Endometrial microvascular endothelial cells (primary cell): ENCODE measurements around the gene ANKRD55. TPM values are rescaled to one million over a fixed set of nuclear protein-coding genes. Genes with fewer than 3 reads are reported as not detected.
"Not testable (repeated sequence)": the region's sequence is repeated elsewhere in the genome, so short reads cannot be mapped to it uniquely, and the experiment has no call there.

Source experiments
- in situ Hi-C: cut with HindIII; loops from 2 replicates; pipeline ENCODE4 v1.10.0; 2017; ENCODE audit warnings: low sequenced_read_pairs, low pct_unique_long_range_greater_than_20kb; ENCODE audit errors: inconsistent ontology term
- total RNA-seq: library from RNA; depleted of rRNA; stranded (reverse); fragments of >200 nt; gene quantifications from one replicate; pipeline ENCODE4 v1.2.3, GENCODE V29; 2015; ENCODE audit errors: inconsistent ontology term

ANKRD55 gene
- total RNA-seq, 1 donor from 2014 or later: 0.84 TPM

DNA sequence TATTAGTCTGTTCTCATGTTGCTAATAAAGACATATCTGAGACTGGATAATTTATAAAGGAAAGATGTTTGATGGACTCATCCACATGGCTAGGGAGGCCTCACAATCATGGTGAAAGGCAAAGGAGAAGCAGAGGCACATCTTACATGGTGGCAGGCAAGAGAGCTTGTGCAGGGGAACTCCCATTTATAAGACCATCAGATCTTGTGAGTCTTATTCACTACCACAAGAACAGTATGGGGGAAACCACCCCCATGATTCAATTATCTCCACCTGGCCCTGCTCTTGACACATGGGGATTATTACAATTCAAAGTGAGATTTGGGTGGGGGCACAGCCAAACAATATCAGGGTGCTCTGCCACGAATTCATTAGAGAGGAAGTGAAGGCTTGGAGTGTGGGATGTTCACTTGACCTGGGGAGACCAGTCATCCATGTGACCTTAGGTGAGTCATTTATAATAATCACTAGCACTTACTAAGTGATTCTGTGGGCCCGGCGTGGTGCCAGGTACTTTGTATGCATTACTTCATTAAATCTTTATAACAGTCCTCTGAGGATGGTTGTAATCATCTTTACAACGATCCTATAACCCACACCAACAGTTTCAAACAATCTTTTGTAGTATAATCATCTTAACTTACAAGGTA is 19.1 kb downstream of the ANKRD55 start:
- in situ Hi-C loops: not testable (repeated sequence)

GRCh38 chr5:56212130-56212879 is 20.8 kb downstream of the ANKRD55 start:
- in situ Hi-C loops: no loop called here

- in situ Hi-C loops: no loop called here
Observed at GRCh38 chr5:56211298-56211865, 21.7 kb downstream of the ANKRD55 start.

GRCh38 chr5:56208681-56209080 is 24.4 kb downstream of the ANKRD55 start:
- in situ Hi-C loops: no loop called here

DNA sequence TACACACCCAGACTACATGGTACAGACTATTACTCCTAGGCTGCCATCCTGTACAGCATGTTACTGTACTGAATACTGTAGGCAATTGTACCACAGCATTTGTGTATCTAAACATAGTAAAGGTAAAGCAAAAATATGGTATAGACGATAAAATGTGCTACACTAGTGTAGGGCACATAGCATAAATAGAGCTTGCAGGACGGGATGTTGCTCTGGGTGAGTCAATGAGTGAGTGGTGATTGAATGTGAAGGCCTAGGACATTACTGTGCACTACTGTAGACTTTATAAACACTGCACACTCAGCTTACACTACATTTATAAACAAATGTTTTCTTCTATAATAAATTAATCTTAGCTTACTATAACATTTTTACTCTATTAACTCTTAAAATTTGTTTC is 25.6 kb downstream of the ANKRD55 start:
- in situ Hi-C loops: no loop called here

DNA sequence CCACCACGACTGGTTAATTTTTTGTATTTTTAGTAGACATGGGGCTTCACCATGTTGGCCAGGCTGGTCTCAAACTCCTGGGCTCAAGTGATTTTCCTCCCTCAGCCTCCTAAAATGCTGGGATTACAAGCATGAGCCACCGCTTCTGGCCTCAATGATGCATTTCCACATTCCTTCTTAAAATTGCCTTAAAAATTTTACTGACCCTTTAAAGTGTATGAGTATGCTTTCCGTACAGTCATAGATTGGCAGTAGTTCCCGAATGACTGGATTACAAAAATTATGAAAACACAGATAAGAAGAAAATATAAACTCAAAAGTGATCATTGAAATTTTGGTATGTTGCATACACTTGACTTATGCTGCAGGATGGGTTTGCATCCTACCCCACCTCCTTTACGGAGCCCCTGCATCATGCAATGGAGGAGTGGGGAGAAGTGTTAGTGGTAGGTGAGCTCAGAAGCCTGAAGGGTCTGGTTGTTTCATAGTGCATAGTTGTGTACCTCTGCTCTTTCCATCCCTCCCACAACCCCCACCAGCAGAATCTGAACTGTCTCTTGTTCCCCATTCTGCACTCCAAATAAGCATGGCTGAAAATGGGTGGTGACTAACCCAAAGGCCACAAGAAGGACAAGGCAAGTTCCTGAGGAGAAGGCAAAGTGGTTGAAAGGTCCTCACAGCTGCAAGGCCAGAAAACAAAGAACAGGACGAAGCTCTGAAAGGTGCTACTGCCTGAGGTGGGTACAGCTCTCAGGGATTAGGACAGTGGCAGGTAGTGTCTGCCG is 26.8 kb downstream of the ANKRD55 start:
- in situ Hi-C loops: no loop called here

DNA sequence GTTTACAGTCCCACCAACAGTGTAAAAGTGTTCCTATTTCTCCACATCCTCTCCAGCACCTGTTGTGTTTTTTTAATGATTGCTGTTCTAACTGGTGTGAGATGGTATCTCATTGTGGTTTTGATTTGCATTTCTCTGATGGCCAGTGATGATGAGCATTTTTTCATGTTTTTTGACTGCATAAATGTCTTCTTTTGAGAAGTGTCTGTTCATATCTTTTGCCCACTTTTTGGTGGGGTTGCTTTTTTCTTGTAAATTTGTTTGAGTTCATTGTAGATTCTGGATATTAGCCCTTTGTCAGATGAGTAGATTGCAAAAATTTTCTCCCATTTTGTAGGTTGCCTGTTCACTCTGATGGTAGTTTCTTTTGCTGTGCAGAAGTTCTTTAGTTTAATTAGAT is 29.2 kb downstream of the ANKRD55 start:
- in situ Hi-C loops: not testable (repeated sequence)

- in situ Hi-C loops: no loop called here
Observed at GRCh38 chr5:56202483-56202882, 30.6 kb downstream of the ANKRD55 start.

DNA sequence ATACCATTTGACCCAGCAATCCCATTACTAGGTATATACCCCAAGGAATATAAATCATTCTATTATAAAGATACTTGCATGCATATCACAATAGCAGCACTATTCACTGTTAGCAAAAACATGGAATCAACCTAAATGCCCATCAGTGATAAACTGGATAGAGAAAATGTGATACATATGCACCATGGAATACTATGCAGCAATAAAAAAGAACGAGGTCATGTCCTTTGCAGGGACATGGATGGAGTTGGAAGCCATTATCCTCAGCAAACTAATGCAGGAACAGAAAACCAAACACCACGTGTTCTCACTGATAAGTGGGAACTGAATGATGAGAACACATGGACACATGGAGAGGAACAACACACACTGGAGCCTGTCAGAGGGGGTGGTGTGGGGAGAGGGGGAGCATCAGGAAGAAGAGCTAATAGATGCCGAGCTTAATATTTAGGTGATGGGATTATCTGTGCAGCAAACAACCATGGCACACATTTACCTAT is 31.3 kb downstream of the ANKRD55 start:
- in situ Hi-C loops: not testable (repeated sequence)

- in situ Hi-C loops: no loop called here
Observed at GRCh38 chr5:56200971-56201666, 32.0 kb downstream of the ANKRD55 start.

DNA sequence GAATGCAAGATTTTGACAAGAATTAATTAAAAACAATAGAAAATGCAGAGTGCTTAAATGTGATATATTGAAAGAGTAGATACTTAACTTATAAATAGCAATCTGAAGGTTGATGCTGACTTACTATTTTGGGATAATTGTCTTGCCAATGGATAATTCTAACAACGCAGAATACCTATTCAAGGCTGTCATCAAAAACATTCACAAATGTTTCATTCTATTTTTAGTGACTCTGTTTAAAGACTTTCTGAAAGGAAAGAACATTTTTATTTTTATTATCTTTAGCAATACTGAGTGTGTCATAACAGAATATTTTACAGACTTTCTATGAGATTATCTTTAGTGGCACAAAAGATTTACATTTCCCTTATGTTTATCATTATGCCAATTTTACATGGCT is 38.1 kb downstream of the ANKRD55 start:
- in situ Hi-C loops: no loop called here

- in situ Hi-C loops: no loop called here
Observed at GRCh38 chr5:56192246-56192645, 40.9 kb downstream of the ANKRD55 start.

DNA sequence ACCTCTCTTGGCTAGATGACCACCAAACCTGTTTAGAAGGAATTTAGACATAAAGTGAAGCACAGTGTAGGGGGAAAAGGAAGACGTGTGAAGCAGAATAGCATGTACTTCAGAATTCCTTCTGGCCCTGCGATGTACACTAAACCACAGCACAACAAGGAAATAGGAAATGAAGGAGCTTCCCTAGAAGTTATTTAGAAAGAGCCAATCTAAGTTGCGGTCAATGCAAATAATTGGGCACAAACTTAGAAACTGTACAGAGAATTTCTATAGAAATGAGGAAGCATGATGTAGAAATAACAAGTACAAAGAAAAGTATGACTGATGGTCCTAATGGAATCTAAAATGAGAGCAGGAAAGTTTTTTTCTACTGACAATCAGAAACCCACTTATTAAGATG is 41.5 kb downstream of the ANKRD55 start:
- in situ Hi-C loops: no loop called here

- in situ Hi-C loops: no loop called here
Observed at GRCh38 chr5:56190497-56190896, 42.6 kb downstream of the ANKRD55 start.

DNA sequence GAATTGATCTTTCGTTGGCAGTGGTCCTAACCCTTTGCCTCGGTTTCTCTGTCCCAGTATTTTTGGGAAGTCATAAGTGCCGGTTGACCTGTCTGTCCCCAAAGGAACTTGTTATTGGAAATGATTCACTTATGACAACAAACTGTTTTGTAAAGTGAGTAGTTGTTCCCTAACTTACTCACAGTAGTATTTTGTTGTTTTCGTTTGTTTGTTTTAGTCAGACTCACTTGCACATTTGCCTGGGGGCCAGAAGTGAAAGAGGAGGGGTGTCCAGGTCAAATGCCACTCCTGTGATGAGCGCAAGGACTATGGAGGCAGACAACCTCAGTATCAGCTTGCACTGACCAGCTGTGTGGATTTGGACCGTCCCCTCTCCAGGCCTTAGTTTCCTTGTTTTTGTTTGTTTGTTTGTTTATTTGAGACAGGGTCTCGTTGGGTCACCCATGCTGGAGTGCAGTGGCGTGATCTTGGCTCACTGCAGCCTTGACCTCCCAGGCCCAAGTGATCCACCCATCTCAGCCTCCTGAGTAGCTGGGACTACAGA is 47.3 kb downstream of the ANKRD55 start:
- in situ Hi-C loops: no loop called here

GRCh38 chr5:56183506-56183905 is 49.6 kb downstream of the ANKRD55 start:
- in situ Hi-C loops: no loop called here

DNA sequence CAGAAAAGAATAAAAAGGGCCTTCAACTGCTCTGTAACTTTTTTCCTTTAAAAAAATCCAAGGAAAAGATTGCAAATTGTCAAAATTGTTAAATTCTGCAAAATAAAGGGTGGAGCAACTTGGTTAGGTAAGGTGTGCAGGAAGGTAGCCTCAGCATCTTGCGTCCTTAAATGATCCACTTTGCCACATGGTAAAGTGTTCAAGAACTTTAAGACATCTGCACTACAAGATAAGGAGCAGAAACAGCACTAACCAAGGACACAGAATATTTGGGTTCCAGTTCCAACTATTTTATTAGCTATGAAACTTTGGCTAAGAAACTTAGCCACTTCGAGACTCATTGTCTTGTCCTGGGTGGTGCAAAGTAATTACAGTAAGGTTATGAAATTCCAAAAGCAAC is 53.7 kb downstream of the ANKRD55 start:
- in situ Hi-C loops: no loop called here

DNA sequence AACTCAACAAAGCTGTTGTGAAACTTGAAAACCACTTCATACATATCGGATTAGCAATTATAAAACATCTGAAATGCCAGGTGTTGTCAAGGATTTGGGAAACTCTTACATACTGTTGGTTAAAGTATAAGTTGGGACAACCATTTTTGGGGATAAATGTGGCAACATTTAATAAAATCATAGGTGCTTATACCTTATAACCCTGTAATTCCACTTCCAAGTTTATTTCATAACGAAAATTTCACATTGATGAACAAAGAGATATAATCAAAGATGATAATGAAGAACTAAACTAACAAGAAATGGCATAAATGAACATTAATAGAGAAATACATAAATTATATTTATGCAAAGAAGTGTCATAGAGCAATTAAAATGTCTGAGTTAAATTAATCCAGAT is 54.3 kb downstream of the ANKRD55 start:
- in situ Hi-C loops: no loop called here
